Limb (tissue), 2 donors: Measurements from ENCODE around the gene POLL.

Experiments used
- DNase-seq, 2 donors: peaks; one replicate each; pipeline ENCODE4 v3.0.0-alpha.2; 2016; ENCODE audit errors: extremely low spot score in 2 of 2

The POLL gene

DNA sequence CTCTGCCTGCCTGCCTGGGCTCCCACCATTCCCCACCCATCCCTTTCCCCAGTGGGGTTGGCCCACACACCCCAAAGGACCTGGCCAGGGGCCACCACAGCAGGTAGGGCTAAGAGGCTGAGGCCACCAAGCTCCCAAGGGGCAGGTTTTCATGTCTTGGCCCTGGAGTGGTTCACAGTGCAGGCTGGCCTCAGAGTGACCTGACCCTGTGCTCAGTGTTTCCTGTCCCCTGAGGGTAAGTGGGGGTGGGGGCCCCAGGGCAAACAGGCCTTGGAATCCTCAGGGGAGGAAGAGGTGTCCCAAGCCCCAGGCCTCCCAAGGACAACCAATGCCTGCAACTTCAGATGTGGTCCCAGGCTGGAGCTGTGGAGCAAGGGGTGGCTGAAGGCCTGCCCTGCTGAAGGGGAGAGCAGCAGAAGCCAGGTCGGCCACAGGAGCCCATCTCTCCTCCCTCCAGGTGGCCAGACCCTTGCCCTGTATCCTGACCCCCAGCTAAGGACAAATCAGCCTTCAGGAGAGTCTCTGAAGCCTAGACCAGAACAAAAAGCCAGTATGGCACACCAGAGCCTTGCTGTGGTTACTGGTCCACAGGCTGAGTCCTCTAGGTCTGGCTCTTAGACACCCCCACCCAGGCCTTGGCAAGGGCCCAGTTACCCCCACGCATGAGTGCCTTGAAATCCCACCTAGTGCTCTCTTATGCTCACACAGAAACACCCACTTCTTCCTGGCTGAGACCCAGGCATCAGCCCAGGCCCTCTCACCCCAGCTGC lies 27.6 kb downstream of the POLL start:
- no peak for DNase-seq

DNA sequence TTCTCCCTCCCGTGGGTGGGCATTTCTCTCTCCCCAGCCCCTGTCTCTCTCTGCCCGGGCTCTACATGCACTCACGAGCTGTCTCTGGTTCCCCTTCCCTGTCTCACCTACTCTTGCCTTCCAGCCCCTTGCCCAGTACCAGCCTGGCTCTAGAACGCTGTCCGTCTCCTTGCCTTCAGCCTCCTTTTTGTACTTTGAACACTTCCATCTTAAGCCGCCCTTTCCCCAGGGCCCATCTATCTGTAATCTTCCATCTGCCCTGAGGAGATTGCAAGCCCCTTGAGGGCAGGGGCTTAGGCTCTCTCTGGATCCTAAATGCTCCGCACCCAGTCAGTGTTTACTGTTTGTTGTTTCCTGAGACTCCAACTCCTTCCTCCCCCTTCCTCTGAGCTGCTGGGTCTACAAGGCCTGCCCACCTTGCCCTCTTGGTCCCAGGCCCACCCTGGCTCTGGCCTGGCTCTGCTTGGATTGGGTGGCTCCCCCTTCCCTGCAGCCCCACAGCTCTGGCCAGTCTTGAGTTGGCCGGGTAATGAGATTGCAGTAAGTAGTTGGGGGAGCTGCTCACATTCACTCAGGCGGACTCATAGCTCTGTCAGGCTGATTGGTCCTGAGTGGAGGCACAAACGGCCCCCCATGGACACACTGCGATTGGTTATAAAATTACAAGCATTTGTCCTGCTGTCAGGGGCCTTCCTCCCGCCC lies 28.3 kb downstream of the POLL start:
- DNase-seq: no peak

DNA sequence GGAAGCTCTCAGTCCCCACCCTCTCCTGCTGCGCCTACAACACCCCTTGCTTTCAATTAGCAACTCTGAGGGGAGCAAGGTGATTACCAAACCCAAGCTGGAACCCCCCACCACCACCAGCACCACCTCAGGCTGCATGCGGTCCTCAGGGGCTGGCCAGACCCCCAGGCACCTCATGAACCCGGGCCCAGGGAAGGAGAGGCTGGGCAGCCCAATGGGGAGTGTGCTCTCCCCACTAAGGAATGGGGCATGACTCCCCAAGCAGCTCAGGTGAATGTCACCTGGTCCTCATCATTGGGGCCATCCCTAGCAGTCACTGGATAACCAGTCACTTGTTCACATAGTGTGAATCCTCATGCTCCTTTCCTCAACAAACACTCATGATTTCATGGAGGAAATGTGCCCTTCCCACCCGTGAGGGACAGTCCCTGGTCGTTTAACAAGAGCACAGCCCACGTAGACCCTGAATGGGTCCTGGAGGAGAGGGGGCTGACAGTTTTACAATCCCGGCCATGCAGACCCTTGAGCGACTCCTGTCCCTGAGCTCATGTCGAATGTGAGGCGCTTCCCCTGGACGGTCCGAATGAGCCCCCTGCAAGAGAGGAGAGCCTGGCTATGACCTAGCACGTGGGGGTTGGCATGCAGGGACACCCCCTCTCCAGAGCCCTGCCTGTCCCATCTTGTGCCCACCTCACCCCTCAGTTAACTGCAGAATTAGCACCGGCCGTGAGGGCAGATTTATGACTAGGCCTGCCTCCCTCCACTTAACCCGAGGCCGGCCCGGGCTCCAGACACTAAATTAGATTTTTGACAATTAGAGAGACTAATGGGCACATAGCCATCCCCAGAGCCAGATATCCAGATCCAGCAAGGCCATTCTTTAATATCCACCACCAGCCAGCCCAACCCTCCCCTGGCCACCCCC lies 29.1 kb downstream of the POLL start:
- no peak for DNase-seq

DNA sequence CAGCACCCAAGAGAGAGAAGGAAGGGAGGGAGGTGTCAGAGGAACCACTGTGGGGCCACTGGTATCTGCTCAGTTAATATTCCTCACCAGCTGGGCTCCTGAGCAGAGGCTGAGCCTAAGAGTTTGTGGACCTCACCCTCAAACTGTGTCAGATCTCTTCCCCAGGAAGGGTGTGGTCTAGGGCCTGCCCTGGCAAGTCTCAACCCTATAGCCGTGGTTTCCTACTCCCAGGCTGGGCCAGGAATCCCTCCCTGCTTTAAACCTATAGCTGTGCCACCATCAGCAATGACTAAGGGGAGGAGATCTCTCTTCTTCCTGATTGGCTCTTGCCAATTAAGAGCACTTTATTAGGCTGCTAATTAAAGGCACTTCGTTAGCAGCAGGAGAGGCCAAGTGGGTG lies 29.9 kb downstream of the POLL start:
- no peak for DNase-seq

GRCh38 chr10:101557541-101557940 lies 30.5 kb downstream of the POLL start:
- DNase-seq: no peak

DNA sequence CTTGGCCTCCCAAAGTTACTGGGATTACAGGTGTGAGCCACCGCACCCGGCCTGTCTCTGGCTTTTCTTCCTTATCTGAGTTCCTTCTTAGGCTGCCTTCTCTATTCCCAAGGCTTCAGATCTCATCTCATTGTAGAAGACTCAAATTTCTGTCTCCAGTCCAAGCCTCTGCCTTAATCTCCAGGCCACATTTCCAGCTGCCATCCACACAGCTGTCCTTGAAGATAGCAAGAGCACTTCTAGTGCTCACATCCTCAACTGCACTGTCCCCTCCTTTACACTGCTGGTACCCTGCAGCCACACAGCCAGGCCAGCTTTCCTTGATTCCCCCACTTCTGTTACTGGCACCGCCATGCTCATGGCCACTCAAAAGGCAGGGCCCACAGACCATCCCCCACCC lies 35.6 kb downstream of the POLL start:
- DNase-seq: no peak

DNA sequence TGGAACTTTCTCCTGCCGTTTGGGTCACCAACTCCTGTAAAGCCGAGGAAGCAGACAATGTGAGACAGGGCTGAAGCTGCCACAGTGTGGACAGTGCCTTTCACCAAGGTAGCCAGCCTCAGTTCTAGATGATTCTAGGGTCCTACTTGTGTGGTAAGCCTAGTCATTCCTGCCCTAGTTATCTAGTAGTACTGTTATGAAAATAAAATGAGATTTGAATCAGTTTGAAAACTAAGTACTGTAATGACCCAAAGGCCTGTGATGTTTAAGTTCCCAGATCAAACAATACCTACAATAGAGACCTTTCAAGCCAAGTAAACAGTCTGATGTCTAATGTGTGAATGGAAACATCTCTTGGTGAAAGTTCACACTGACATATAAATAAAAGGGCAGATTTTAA lies 37.1 kb downstream of the POLL start:
- no peak for DNase-seq

DNA sequence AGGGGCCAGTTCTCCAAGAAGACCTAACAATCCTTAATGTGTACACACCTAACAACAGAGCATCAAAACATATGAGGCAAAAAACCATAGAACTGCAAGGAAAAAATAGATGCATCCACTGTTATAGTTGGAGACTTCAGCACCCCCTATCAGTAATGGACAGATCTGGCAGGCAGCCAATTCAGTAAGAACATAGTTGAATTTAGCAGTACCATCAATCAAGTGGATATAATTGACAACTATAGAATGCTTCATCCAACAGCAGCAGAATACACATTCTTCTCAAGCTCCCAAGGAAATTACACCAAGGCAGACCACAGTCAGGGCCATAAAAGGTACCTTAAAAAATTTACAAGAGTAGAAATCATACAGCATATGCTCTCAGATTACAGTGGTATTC lies 42.2 kb downstream of the POLL start:
- DNase-seq: no peak

DNA sequence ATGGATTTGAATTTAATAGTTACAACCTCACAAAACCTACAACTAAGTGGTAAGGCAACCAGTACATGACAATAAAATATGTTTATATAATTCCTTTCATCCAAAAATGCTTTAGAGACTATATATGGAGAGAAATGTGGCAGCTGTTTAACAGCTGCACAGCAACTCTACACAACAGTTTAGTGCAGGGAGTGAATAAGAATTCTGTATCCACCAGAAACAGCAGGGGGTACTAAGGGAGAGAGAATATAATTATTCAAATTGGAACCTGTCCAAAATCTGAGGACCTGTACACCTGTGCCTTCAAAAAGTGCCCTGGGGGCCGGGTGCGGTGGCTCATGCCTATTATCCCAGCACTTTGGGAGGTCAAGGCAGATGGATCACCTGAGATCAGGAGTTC lies 49.6 kb downstream of the POLL start:
- peak in 1 of 2 donors; percentile 27 for DNase-seq

DNA sequence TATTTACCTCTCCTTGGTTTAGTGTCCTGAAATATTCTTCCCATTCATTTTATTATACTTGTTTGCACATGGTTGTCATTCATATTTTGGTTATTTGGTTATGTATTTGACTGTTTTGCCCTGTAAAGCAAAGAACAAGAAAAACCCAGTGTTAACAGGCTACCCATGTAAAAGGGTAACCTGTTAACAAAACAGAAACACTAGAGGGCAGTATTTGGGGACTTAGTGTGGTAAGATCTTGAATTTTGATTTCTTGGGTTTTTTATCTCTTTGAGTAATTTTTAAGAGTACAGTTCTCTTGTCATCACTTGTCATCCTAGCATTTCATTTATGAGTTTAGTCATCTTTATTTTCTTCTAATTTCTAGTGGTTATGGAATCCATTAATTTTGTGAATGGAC lies 51.3 kb downstream of the POLL start:
- DNase-seq: no peak

DNA sequence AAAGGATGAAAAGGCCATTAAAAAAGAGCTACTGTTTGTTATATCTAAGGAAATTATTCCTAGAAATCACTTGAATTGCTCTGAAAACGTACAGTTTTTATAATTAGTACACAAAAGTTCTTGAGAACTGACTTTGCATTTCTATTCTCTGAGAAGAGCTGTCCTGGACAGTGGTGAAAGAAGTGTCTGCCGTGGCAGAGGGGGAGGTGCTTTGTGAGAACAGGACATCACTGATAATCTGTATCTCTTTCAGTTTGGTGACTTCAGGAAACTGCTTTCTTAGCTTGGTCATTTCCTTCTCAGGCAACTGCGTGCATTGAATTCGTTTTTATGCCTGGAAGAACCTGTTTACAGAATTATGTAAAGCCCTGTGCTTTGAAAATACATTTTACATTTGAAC lies 52.1 kb downstream of the POLL start:
- no peak for DNase-seq

GRCh38 chr10:101529725-101530553 lies 58.1 kb downstream of the POLL start:
- DNase-seq: no peak

- DNase-seq: no peak
Measured at GRCh38 chr10:101529207-101529606, 58.9 kb downstream of the POLL start.
